Mammary epithelial cell (primary cell): Measurements from ENCODE around the gene KAT6B.

Source experiments
- EZH2 ChIP-seq: IDR thresholded peaks from 2 replicates; pipeline ENCODE4 v1.6.1; 2012; ENCODE audit warnings: low read length, inconsistent platforms, borderline replicate concordance
- TF ChIP-seq, protein P1 (sequence below), 2 donors: IDR thresholded peaks in 1 of 2; conservative IDR thresholded peaks in 1 of 2; 2 replicates each; pipeline ENCODE4 v1.5.1; 2011 to 2012; ENCODE audit warnings: inconsistent platforms in 2 of 2, low read length in 2 of 2, mild to moderate bottlenecking in 2 of 2, control low read depth in 1 of 2, low read depth in 1 of 2; ENCODE audit not compliant: insufficient read depth in 1 of 2; ENCODE audit errors: extremely low read depth in 1 of 2

DNA sequence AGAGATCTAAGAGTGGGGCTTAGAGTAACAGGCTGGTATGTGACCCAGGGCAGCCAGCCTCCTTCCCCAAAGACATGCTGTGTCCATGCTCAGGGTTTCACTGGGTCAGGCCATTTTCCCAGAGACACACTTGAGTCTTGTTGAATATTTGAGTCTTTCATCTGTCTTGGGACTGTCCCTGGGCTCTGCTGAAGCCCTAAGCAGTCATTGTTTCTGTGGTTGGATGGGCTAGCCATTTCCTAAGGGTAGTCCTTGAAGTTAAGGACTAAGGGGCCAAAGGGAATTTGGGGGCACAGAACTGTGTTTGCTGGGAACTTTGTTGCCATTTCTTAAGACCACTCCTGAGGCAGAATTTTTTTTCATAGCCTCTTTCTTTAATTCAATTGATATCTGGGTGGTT lies 186.6 kb downstream of the KAT6B start:
- TF ChIP-seq EZH2 = no peak
- TF ChIP-seq, protein P1, sequence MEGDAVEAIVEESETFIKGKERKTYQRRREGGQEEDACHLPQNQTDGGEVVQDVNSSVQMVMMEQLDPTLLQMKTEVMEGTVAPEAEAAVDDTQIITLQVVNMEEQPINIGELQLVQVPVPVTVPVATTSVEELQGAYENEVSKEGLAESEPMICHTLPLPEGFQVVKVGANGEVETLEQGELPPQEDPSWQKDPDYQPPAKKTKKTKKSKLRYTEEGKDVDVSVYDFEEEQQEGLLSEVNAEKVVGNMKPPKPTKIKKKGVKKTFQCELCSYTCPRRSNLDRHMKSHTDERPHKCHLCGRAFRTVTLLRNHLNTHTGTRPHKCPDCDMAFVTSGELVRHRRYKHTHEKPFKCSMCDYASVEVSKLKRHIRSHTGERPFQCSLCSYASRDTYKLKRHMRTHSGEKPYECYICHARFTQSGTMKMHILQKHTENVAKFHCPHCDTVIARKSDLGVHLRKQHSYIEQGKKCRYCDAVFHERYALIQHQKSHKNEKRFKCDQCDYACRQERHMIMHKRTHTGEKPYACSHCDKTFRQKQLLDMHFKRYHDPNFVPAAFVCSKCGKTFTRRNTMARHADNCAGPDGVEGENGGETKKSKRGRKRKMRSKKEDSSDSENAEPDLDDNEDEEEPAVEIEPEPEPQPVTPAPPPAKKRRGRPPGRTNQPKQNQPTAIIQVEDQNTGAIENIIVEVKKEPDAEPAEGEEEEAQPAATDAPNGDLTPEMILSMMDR (conservative IDR thresholded peaks at IDR 0.05 in 1 of 2, IDR thresholded peaks at IDR 0.05 in 1 of 2; ENCODE audit: extremely low read depth in 1 of 2, insufficient read depth in 1 of 2, low read depth in 1 of 2, low read length in 2 of 2) = no peak
